Fibroblast of the aortic adventitia (primary cell): ENCODE data around the gene BTBD3. TPM values are rescaled to one million over a fixed set of nuclear protein-coding genes. Genes with fewer than 3 reads are reported as not detected.

Experiments
- DNase-seq: peaks from one replicate; pipeline ENCODE4 v3.0.0-alpha.2; 2010; ENCODE audit warnings: low read depth
- H3K4me3 ChIP-seq: 2 replicates; pipeline ENCODE4 v1.5.1; 2011; ENCODE audit warnings: low read depth, mild to moderate bottlenecking, control low read depth, low read length, moderate library complexity
- total RNA-seq: library from RNA; depleted of rRNA; stranded (reverse); fragments of >200 nt; gene quantifications from 2 replicates; pipeline ENCODE4 v1.2.3, GENCODE V29; 2012; ENCODE audit warnings: low replicate concordance
- TF ChIP-seq, protein P1 (sequence below): IDR thresholded peaks from 2 replicates; pipeline ENCODE4 v1.5.1; 2011; ENCODE audit warnings: mild to moderate bottlenecking, low read length, control low read depth, inconsistent platforms; ENCODE audit not compliant: insufficient read depth

BTBD3 gene
- total RNA-seq, 1 donor, result 23.6 TPM

DNA sequence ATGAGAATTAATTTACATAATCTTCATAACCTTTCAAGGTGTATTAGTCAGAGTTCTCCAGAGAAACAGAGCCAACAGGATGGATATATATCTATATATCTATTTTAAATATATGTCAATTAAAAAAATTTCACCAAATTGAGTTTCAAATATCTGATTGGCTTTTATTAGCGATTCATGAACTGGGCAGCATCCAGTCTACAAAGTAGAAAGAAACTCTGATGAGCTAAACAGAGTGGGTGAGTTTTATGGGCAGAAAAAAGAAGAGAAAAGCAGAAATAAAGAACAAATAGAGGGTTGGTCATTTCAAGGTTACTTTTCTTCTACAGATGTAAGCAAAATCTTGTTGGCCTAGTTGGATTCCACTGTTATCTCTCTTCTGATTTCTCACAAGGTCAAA is 29.0 kb upstream of the BTBD3 start:
- TF ChIP-seq, protein P1, sequence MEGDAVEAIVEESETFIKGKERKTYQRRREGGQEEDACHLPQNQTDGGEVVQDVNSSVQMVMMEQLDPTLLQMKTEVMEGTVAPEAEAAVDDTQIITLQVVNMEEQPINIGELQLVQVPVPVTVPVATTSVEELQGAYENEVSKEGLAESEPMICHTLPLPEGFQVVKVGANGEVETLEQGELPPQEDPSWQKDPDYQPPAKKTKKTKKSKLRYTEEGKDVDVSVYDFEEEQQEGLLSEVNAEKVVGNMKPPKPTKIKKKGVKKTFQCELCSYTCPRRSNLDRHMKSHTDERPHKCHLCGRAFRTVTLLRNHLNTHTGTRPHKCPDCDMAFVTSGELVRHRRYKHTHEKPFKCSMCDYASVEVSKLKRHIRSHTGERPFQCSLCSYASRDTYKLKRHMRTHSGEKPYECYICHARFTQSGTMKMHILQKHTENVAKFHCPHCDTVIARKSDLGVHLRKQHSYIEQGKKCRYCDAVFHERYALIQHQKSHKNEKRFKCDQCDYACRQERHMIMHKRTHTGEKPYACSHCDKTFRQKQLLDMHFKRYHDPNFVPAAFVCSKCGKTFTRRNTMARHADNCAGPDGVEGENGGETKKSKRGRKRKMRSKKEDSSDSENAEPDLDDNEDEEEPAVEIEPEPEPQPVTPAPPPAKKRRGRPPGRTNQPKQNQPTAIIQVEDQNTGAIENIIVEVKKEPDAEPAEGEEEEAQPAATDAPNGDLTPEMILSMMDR, result no peak
- H3K4me3 ChIP-seq, result no peak overlapping the region
- DNase-seq, result no peak

DNA sequence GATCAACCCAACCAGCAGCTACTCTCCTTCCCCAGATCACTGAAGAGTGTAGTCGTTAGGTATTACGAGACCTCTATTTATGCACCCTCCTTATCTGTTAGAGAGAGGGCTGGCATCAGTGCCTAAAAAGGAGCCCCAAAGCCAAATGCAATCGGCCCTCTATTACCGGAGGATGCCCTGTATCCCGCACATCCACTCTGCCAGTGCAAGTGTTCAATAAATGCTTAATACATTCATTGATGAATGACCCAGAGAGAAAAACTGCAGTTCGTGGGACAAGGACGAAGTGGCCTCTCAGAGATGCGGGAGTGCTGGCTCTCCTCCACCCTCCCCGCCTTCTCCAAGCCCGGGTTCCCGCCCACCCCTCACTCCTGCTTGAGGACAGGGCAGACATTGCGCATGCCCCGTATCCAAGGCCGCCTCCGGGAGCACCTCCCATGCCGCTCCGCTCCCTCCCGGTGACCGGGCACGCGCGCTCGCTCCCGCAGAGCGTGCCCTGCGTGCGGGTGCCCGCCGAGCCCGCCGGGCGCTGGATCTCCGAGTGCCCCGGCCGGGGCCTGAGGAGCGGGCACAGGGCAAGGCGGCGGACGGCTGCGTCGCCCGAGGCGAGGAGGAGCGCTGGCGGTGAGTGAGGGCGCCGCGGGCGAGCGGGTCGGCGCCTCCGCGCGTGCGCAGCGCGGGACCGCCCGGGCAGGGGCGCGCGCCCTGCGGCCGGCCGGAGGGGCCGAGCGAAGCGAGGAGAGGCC is 27.2 kb upstream of the BTBD3 start:
- TF ChIP-seq, protein P1, result no peak
- H3K4me3 ChIP-seq, result peak overlapping the region; percentile 67

DNA sequence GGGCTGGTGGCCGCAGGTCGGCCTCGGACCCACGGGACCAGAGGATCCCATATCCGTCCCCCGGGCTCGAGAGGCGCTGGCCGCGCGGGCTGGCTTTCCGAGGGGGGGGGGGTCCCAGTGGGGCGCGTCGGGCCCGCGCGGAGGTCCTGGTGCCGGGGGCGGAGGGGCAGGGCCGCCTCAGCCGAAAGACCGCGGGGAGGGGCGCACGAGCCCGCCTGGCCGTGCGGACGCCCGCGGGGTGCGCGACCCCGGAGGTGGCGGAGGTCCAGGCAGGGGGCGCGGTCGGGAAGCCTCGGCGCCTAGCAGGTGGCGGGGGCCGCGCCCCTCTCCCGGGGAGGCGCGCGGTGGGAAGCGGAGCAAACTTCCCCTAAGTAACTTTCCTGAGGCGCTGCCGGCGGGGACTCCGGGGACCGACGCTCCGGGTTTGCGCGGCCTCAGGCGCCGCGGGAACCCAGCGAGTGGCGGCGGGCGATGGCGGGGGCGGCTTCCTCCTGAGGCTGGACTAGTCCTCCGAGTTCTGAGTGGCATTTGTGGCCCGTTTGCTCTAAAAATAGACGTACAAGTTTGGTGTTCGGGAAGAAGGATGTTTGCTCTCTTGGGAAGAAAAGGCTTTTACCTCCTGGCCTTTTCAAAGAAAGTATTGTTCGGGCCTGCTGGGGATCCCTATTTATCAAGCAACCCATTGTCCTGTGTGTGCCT is 26.5 kb upstream of the BTBD3 start:
- TF ChIP-seq, protein P1, result no peak
- peak overlapping the region; percentile 67 for H3K4me3 ChIP-seq
- no peak for DNase-seq

More for the DNA sequence above, 27.2 kb upstream of the BTBD3 start:
- peak; percentile 82 for DNase-seq

DNA sequence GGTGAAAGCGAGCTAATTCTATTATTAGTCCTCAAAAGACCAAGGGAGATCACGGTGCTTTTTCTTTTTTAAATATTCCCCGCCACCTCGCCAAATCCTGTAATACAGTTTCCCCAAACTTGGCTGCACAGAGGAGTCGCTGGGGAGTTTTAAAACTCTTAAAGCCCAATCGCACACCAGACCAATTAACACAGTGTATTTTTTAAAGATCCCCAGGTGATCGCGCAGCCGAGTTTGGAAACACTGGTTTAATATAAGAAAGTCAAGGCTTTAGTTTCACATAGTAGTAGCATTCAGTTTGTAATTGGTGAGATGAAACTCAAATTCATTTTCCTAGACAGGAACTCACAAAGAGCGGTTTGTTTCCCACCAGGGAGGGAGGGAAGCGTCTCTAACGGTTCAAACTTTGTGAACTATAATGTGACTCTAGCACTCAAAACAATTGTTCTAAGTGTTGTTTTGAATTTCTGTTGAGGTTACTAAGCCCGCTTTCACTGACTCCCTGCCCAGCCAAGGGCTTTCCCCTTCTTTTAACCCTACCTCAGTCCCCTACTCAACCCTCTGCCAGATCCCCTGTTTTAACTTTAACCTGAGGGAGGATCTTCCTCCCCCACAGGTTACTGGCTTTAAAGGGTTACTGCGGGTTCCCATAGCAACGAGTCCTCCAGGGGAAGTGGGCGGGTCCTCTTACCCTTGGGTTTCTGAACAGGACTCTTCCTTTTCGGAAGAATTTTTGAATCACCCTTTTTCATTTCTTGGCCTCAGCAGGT is 25.7 kb upstream of the BTBD3 start:
- peak; percentile 66 for DNase-seq
- TF ChIP-seq, protein P1, result no peak
- H3K4me3 ChIP-seq, result peak overlapping the region; percentile 67

DNA sequence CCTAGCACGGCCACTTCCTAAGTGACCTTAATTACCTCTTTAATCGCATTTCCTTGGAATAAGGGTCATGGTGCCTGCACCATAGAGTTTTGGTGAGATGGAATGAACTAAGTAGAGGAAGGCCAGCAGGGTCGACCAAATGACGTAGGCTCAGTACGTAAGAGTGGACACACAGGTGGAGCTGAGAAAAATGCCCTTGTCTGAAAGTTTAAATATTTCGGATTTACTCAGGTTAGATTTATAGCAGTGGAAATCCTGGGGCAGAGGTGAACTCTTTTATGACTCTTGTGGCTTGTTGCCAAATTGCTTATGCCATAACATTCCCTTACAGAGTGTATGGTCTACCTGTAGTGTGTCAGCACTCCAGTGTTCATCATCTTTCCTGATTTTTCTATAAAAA is 23.6 kb upstream of the BTBD3 start:
- TF ChIP-seq, protein P1, result no peak
- H3K4me3 ChIP-seq, result no peak overlapping the region
- no peak for DNase-seq

DNA sequence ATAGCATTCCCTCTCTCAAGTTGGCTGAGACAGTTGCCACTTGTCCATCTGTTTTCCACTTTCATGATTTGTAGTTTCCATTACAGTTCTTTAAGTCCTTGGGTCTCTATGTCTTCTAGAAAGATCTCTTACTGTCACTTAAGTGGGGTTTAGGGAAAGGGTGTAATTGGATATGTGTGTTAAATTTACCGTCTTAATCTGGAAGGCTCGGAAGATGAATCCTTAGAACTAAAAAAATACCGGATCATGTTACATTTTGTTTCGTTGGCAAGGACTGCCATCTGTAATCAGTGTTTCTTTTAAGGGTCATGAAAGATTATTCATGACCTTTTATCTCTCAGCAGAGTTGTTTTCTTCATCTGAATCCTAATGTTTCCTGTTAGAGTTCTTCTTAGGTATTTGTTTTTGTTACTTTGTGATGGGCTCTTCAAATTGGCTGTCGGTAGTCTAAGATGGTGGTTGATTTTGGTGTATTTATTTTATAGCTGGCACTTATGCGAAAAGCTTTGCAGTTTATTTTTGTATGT is 21.8 kb upstream of the BTBD3 start:
- TF ChIP-seq, protein P1, result no peak
- no peak for DNase-seq
- no peak overlapping the region for H3K4me3 ChIP-seq
